ENCODE results near the gene MSTO1.
"Not testable (repeated sequence)": the region's sequence is repeated elsewhere in the genome, so short reads cannot be mapped to it uniquely, and the experiment has no call there.

MSTO1 gene

GRCh38 chr1:155609515-155610256, at the start of gene MSTO1:
TSS of gene MSTO1 (plus strand) at chr1:155610218. CDS start at chr1:155610249, 31 bp downstream.
- DNase-seq = peak; percentile 96

- DNase-seq = peak; percentile 67
Measured at GRCh38 chr1:155561779-155562580, 48.0 kb upstream of the MSTO1 start.

GRCh38 chr1:155562581-155563376, 47.2 kb upstream of the MSTO1 start, which contains the start of gene ASH1L:
TSS of gene ASH1L (minus strand) at chr1:155562803. CDS start at chr1:155521519, 41,284 bp downstream.
- DNase-seq = peak; percentile 93

GRCh38 chr1:155563377-155564022, 46.5 kb upstream of the MSTO1 start:
- peak; percentile 51 for DNase-seq

GRCh38 chr1:155569988-155570592, 39.9 kb upstream of the MSTO1 start:
- DNase-seq = no peak

GRCh38 chr1:155570593-155570990, 39.4 kb upstream of the MSTO1 start:
- DNase-seq = no peak

- DNase-seq = no peak
Measured at GRCh38 chr1:155574077-155574476, 35.9 kb upstream of the MSTO1 start.

GRCh38 chr1:155575608-155576007, 34.4 kb upstream of the MSTO1 start:
- not testable (repeated sequence) for DNase-seq

- peak; percentile 21 for DNase-seq
Measured at GRCh38 chr1:155583846-155584245, 26.2 kb upstream of the MSTO1 start.

GRCh38 chr1:155589282-155589681, 20.7 kb upstream of the MSTO1 start:
- DNase-seq = not testable (repeated sequence)

- not testable (repeated sequence) for DNase-seq
Measured at GRCh38 chr1:155590516-155591247, 19.3 kb upstream of the MSTO1 start.

GRCh38 chr1:155591770-155592169, 18.2 kb upstream of the MSTO1 start:
- peak; percentile 37 for DNase-seq

- DNase-seq = not testable (repeated sequence)
Measured at GRCh38 chr1:155595877-155596474, 14.0 kb upstream of the MSTO1 start.

- no peak for DNase-seq
Measured at GRCh38 chr1:155596864-155597263, 13.2 kb upstream of the MSTO1 start.

- peak; percentile 40 for DNase-seq
Measured at GRCh38 chr1:155598842-155599331, 11.1 kb upstream of the MSTO1 start.

GRCh38 chr1:155599828-155600572, 10.0 kb upstream of the MSTO1 start:
- DNase-seq = not testable (repeated sequence)

GRCh38 chr1:155607708-155608107, 2.3 kb upstream of the MSTO1 start:
- DNase-seq = no peak

- DNase-seq = no peak
Measured at GRCh38 chr1:155608888-155609225, 1.2 kb upstream of the MSTO1 start.

GRCh38 chr1:155610257-155610647, 234 bp downstream of the MSTO1 start:
- DNase-seq = not testable (repeated sequence)

- not testable (repeated sequence) for DNase-seq
Measured at GRCh38 chr1:155613226-155613625, 3.2 kb downstream of the MSTO1 start.
